Progenitor cell of endocrine pancreas (in vitro differentiated cells): ENCODE data around the gene GSTO2. TPM values are rescaled to one million over a fixed set of nuclear protein-coding genes. Genes with fewer than 3 reads are reported as not detected.

Source experiments
- DNase-seq: peaks from one replicate; pipeline ENCODE4 v3.0.0; 2021; ENCODE audit warnings: low spot score; ENCODE audit not compliant: unreplicated experiment
- H3K27ac Mint-ChIP-seq: 2 replicates; pipeline ENCODE4 v1.8.0; 2021; ENCODE audit warnings: mild to moderate bottlenecking, moderate library complexity, mixed read lengths
- H3K27me3 Mint-ChIP-seq: 2 replicates; pipeline ENCODE4 v1.8.0; 2021; ENCODE audit warnings: mixed read lengths
- H3K36me3 Mint-ChIP-seq: 2 replicates; pipeline ENCODE4 v1.8.0; 2022; ENCODE audit warnings: mixed read lengths; ENCODE audit not compliant: insufficient read depth
- H3K4me1 Mint-ChIP-seq: 2 replicates; pipeline ENCODE4 v1.8.0; 2021; ENCODE audit warnings: low read depth, mixed read lengths
- H3K4me3 Mint-ChIP-seq: 2 replicates; pipeline ENCODE4 v1.8.0; 2021; ENCODE audit warnings: low read depth, mild to moderate bottlenecking, moderate library complexity, mixed read lengths
- H3K9me3 Mint-ChIP-seq: 2 replicates; pipeline ENCODE4 v1.8.0; 2021; ENCODE audit warnings: low read depth, mixed read lengths
- total RNA-seq: library from RNA; stranded (reverse); gene quantifications from 2 replicates; pipeline ENCODE4 v1.2.1, GENCODE V29; 2021
- TF ChIP-seq, protein P1 (sequence below): fragments of 200-600 bp; sonication (generic); IDR thresholded peaks from one replicate; pipeline ENCODE4 v1.5.0; 2021; ENCODE audit warnings: antibody characterized with exemption, mild to moderate bottlenecking; ENCODE audit not compliant: unreplicated experiment

The GSTO2 gene
- total RNA-seq, 1 donor from 2014 or later: 9.8 TPM

DNA sequence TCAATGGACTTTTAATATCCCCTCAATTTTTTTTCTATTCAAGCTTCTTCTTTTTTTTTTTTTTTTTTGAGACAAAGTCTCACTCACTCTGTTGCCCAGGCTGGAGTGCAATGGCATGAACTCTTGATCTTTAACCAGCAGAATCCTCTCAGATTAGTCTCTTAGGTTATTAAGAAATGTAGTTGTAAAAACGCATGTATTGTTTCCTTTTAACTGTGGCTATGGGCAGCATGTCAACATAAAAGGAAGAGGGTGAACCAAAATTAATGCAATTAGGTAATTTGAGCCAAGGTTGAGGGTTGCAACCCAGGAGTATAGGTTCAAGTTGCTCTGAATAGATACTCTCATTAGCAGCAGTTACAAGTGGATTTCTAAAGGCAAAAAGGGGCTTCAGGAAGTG is 18.6 kb upstream of the GSTO2 start:
- H3K9me3 Mint-ChIP-seq: peaks cover 16% of the 10 kb centered on the region
- DNase-seq: no peak
- H3K4me3 Mint-ChIP-seq: no peak overlapping the region
- no peaks in the 10 kb centered on the region for H3K36me3 Mint-ChIP-seq
- TF ChIP-seq, protein P1, sequence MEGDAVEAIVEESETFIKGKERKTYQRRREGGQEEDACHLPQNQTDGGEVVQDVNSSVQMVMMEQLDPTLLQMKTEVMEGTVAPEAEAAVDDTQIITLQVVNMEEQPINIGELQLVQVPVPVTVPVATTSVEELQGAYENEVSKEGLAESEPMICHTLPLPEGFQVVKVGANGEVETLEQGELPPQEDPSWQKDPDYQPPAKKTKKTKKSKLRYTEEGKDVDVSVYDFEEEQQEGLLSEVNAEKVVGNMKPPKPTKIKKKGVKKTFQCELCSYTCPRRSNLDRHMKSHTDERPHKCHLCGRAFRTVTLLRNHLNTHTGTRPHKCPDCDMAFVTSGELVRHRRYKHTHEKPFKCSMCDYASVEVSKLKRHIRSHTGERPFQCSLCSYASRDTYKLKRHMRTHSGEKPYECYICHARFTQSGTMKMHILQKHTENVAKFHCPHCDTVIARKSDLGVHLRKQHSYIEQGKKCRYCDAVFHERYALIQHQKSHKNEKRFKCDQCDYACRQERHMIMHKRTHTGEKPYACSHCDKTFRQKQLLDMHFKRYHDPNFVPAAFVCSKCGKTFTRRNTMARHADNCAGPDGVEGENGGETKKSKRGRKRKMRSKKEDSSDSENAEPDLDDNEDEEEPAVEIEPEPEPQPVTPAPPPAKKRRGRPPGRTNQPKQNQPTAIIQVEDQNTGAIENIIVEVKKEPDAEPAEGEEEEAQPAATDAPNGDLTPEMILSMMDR: no peak
- peaks cover 39% of the 10 kb centered on the region for H3K4me1 Mint-ChIP-seq
- no peak overlapping the region for H3K27ac Mint-ChIP-seq
- H3K27me3 Mint-ChIP-seq: no peaks in the 10 kb centered on the region

DNA sequence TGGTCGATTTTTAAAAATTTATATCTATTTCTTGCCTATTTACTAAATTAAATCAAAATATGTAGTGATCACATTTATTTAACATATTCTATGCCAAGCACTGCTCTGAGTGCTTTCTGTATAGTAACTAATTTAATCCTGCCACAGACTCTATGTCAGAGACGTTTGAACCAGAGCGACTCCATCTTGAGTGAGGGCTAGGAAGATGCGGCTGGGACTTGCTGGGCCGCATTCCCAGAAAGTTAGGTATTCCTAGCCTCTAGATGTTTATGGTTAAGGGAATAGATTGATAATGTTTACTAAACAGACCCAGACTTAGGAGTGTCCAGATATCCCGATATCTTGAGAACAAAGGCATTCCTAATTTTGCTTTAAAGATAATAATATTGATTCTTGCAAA is 17.5 kb upstream of the GSTO2 start:
- Mint-ChIP-seq H3K4me3 (no peak overlapping the region), H3K9me3 (peaks cover 11% of the 10 kb centered on the region), H3K4me1 (peaks cover 49% of the 10 kb centered on the region), H3K27ac (no peak overlapping the region), H3K27me3 (no peaks in the 10 kb centered on the region), H3K36me3 (no peaks in the 10 kb centered on the region)
- DNase-seq: no peak
- TF ChIP-seq, protein P1: no peak

DNA sequence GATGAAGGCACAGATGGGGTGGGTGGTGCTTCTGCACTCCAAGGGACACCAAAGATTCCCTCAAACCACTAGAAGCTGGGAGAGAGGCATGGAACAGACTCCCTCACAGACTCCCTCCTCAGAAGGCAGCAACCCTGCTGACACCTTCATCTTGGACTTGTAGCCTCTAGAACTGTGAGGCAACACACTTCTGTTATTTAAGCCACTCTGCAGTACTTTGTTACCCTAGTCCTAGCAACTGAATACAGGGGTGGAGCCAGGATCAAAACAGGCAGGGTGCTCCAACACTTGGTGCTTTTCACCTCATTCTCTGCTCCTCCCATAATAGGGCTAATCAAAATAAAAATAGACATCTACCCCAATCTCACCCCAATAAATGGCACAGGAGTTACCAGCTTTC is 16.6 kb upstream of the GSTO2 start:
- Mint-ChIP-seq H3K36me3 (peaks cover 2% of the 10 kb centered on the region), H3K9me3 (peaks cover 2% of the 10 kb centered on the region), H3K4me3 (no peak overlapping the region), H3K27me3 (no peaks in the 10 kb centered on the region), H3K27ac (peak overlapping the region; percentile 15), H3K4me1 (peaks cover 57% of the 10 kb centered on the region)
- DNase-seq: no peak
- TF ChIP-seq, protein P1: no peak

DNA sequence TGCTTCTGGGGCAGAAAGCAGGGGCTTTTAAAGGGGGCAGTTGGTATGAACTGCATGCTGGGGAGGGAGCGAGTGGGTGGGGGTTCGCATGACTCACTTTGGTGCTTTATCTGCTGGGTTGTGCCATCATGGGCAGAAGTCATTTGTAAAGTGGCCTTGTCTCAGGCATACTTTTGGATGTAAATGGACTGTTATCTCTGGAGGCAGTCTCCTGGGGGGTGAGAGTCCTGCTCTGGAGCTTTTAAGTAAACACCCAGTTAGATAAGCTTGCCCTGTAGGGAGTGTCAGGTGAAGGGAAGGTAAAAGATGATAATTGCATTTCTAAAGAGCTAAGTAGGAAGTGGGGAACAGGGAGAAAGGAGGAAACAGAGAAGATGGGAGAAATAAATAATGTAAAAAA is 15.9 kb upstream of the GSTO2 start:
- Mint-ChIP-seq H3K36me3 (peaks cover 2% of the 10 kb centered on the region), H3K4me3 (peak overlapping the region; percentile 91), H3K27me3 (no peaks in the 10 kb centered on the region), H3K4me1 (peaks cover 57% of the 10 kb centered on the region), H3K27ac (peak overlapping the region; percentile 15), H3K9me3 (no peaks in the 10 kb centered on the region)
- TF ChIP-seq, protein P1: no peak
- no peak for DNase-seq

DNA sequence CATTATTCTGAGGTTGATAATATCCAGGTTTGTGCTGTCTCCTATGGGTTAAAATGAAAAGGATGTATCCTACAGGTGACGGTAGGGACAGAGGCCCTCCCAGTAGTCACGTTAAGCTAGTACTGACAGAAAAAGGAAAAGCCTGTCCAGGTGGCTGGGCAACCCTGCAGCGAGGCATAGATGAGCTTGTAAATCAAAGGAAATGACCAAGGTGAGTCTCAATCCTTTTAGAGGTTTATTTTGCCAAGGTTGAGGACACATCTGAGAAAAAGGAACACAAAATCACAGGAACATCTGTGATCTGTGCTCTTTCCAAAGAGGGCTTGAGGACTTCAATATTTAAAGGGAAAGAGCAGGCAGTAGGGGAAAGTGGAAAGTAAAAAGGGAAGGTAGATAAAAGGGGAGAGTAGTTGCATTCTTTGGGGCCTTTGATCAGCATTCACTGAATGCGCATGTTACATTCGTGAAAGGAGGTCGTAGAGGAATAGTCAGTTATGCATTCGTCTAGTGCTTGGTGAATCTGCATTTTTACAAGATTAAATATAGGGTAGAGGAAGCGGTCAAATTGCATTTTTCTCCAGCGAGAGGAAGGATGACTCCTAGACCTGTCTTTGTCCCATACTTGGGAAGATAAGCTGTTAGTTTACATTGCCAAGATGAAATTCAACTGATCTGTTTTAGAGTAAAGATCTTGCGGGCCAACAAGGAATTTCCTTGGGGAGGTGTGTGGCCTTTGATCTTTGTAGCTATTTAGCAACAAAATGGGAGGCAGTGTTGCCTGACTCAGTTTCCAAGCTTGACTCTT is 15.2 kb upstream of the GSTO2 start:
- Mint-ChIP-seq H3K27me3 (no peaks in the 10 kb centered on the region), H3K9me3 (no peaks in the 10 kb centered on the region), H3K4me3 (peak overlapping the region; percentile 91), H3K27ac (peak overlapping the region; percentile 94), H3K4me1 (peaks cover 57% of the 10 kb centered on the region), H3K36me3 (peaks cover 4% of the 10 kb centered on the region)
- DNase-seq: no peak
- TF ChIP-seq, protein P1: no peak
